ENCODE results near the gene MDGA2. TPM values are rescaled to one million over a fixed set of nuclear protein-coding genes. Genes with fewer than 3 reads are reported as not detected.
A peak's percentile ranks its signal among the peaks of the same experiment; 100 is the strongest.

The MDGA2 gene
- total RNA-seq, 1 donor from 2014 or later = 1.3 TPM

DNA sequence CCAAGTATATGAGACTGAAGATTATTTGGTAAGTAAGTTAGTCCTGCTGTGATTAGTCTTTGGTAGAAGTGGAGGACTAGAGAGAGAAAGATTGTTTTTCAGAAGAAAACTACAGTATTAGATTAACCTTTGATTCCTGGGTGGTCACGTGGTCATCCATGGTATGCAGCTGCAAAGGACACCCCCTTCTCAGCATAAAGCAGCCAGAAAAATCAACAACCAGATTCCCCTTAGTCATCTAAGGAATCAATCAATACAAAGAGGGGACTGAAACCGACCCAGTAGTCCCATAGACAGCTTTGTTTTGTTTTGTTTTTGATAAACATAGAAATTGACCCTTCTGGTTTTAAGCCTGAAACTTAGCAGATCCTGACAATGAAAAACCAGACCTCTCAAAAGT lies 30.3 kb upstream of the MDGA2 start:
- no peak for DNase-seq (ENCODE audit: extremely low spot score, unreplicated experiment)
- Mint-ChIP-seq H3K27me3 (no peaks in the 10 kb centered on the region), H3K27ac (no peak overlapping the region), H3K4me1 (ENCODE audit: unreplicated experiment) (no peaks in the 10 kb centered on the region), H3K9me3 (no peaks in the 10 kb centered on the region), H3K36me3 (no peaks in the 10 kb centered on the region), H3K4me3 (no peak overlapping the region)
- no peak for TF ChIP-seq CTCF (conservative IDR thresholded peaks at IDR 0.05)

DNA sequence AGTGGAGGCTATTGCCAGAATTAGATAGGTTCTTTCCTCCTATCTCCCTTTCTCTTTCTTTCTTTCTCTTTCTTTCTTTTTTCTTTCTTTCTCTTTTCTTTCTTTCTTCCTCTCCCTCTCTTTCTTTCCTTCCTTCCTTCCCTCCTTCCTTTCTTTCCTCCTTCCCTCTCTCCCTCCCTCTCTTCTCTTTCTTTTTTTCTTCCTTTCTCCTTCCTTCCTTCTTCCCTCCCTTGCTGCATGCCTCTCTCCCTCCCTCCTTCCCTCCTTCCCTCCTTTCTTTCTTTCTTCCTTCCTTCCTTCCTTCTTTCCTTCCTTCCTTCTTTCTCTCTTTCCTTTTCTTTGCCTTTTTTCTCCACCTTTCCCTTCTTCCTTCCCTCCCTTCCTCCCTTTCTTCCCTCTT lies 16.4 kb upstream of the MDGA2 start:
- no peak for TF ChIP-seq CTCF (conservative IDR thresholded peaks at IDR 0.05)
- no peak overlapping the region for H3K4me3 Mint-ChIP-seq
- H3K4me1 Mint-ChIP-seq (ENCODE audit: unreplicated experiment) = no peaks in the 10 kb centered on the region
- H3K36me3 Mint-ChIP-seq = no peaks in the 10 kb centered on the region
- peaks cover 3% of the 10 kb centered on the region for H3K27me3 Mint-ChIP-seq
- no peak for DNase-seq (ENCODE audit: extremely low spot score, unreplicated experiment)
- H3K27ac Mint-ChIP-seq = no peak overlapping the region
- no peaks in the 10 kb centered on the region for H3K9me3 Mint-ChIP-seq

- TF ChIP-seq CTCF (conservative IDR thresholded peaks at IDR 0.05) = peak; percentile 36
- Mint-ChIP-seq H3K27ac (no peak overlapping the region), H3K9me3 (no peaks in the 10 kb centered on the region), H3K4me1 (ENCODE audit: unreplicated experiment) (peaks cover 4% of the 10 kb centered on the region), H3K4me3 (no peak overlapping the region), H3K27me3 (peaks cover 77% of the 10 kb centered on the region), H3K36me3 (no peaks in the 10 kb centered on the region)
- no peak for DNase-seq (ENCODE audit: extremely low spot score, unreplicated experiment)
Observed at GRCh38 chr14:47678993-47679392, 3.6 kb upstream of the MDGA2 start.

DNA sequence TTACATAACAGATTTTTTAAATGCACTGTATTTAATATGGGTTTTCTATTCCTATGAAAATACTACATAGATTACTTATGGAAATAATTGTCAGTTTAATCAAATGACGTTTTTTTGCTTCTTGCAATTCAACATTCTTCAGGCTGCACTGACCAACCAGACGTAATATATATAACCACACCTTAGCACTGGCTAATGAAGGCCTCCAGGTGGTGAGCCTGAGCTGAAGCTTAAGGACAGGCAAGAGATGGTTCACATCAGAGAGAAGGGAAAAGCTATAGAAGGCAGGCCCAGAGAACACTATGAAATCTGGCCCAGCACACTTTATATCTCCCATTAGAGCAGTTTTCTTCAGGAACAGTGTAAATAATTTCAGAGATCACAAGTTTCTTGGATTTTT lies 2.8 kb upstream of the MDGA2 start:
- Mint-ChIP-seq H3K36me3 (no peaks in the 10 kb centered on the region), H3K4me1 (ENCODE audit: unreplicated experiment) (peaks cover 4% of the 10 kb centered on the region)

DNA sequence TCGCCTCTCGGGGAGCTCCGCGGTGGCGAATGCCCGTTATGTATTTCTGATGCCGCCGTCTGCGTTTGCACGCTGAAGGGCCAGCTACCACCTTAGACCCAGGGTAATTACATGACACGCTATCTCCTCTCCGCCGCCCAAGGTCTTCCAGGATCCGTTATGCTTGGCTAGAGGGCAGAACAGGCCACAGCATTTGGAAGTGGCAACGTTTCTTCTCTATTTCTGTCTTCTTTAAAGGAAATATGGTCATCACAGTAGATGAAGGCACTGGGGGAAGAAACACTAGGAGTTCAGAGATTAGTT lies 861 bp upstream of the MDGA2 start:
- Mint-ChIP-seq H3K9me3 (no peaks in the 10 kb centered on the region), H3K36me3 (no peaks in the 10 kb centered on the region), H3K27me3 (peaks cover 95% of the 10 kb centered on the region), H3K4me1 (ENCODE audit: unreplicated experiment) (peaks cover 4% of the 10 kb centered on the region), H3K4me3 (peak overlapping the region; percentile 87), H3K27ac (no peak overlapping the region)
- no peak for DNase-seq (ENCODE audit: extremely low spot score, unreplicated experiment)
- no peak for TF ChIP-seq CTCF (conservative IDR thresholded peaks at IDR 0.05)

More for the DNA sequence above, 2.8 kb upstream of the MDGA2 start:
- no peak for DNase-seq (ENCODE audit: extremely low spot score, unreplicated experiment)
- Mint-ChIP-seq H3K4me3 (no peak overlapping the region), H3K9me3 (no peaks in the 10 kb centered on the region), H3K27ac (no peak overlapping the region), H3K27me3 (peaks cover 85% of the 10 kb centered on the region)
- TF ChIP-seq CTCF (conservative IDR thresholded peaks at IDR 0.05) = peak; percentile 22
